Neuron (in vitro differentiated cells): ENCODE data around the gene TRAPPC5.

Source experiments
- H2AFZ ChIP-seq: one replicate; pipeline ENCODE4 v1.6.1; 2013; ENCODE audit warnings: low read depth, mild to moderate bottlenecking, inconsistent platforms, low read length, moderate library complexity
- H3K27me3 ChIP-seq: one replicate; pipeline ENCODE4 v1.6.1; 2013; ENCODE audit warnings: low read length; ENCODE audit not compliant: insufficient read depth
- H3K36me3 ChIP-seq: one replicate; pipeline ENCODE4 v1.6.1; 2013; ENCODE audit warnings: low read length; ENCODE audit not compliant: insufficient read depth
- H3K4me1 ChIP-seq: one replicate; pipeline ENCODE4 v1.6.1; 2013; ENCODE audit warnings: low read length; ENCODE audit not compliant: insufficient read depth
- H3K4me3 ChIP-seq: 2 replicates; pipeline ENCODE4 v1.5.1; 2013; ENCODE audit warnings: mild to moderate bottlenecking, low read length, moderate library complexity
- H3K9me3 ChIP-seq: one replicate; pipeline ENCODE4 v1.6.1; 2013; ENCODE audit warnings: low read length

TRAPPC5 gene

DNA sequence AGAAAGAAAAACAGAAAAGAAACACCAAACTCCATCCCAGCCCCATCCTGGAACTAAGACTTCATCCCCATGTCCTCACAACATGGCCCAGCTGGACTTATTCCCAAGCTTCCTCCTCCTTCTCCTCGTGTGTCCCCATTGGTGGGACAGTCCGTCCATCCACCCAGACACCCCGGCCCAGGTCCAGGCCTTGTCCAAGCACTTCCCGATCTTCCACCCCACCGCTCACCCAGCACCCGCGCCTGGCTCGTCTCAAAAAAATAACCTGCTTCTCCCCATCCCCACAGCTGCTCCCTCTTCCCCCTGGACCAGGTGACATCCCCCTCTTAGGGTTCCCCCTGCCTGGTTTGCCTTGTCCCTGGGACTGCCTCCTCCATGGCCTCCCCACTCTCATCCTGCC, 22.7 kb downstream of the TRAPPC5 start:
- Histone ChIP-seq H3K9me3 (peaks cover 1% of the 10 kb centered on the region), H3K4me3 (no peak overlapping the region), H3K27me3 (peaks cover 4% of the 10 kb centered on the region), H3K4me1 (no peaks in the 10 kb centered on the region), H2AFZ (no peak overlapping the region), H3K36me3 (no peaks in the 10 kb centered on the region)

- Histone ChIP-seq H3K4me1 (no peaks in the 10 kb centered on the region), H3K4me3 (no peak overlapping the region), H3K27me3 (peaks cover 4% of the 10 kb centered on the region), H2AFZ (no peak overlapping the region), H3K36me3 (no peaks in the 10 kb centered on the region), H3K9me3 (peaks cover 1% of the 10 kb centered on the region)
These were observed 23.8 kb downstream of the TRAPPC5 start for GRCh38 chr19:7704280-7705060.

- H3K27me3 ChIP-seq, result peaks cover 4% of the 10 kb centered on the region
- no peaks in the 10 kb centered on the region for H3K36me3 ChIP-seq
- no peak overlapping the region for H3K4me3 ChIP-seq
- H3K9me3 ChIP-seq, result peaks cover 1% of the 10 kb centered on the region
- no peak overlapping the region for H2AFZ ChIP-seq
- H3K4me1 ChIP-seq, result no peaks in the 10 kb centered on the region
These were observed 25.0 kb downstream of the TRAPPC5 start for GRCh38 chr19:7705387-7706187.

GRCh38 chr19:7706188-7706954, 25.7 kb downstream of the TRAPPC5 start:
- no peaks in the 10 kb centered on the region for H3K36me3 ChIP-seq
- H3K4me1 ChIP-seq, result no peaks in the 10 kb centered on the region
- no peak overlapping the region for H3K4me3 ChIP-seq
- peaks cover 1% of the 10 kb centered on the region for H3K9me3 ChIP-seq
- no peak overlapping the region for H2AFZ ChIP-seq
- H3K27me3 ChIP-seq, result peaks cover 4% of the 10 kb centered on the region

DNA sequence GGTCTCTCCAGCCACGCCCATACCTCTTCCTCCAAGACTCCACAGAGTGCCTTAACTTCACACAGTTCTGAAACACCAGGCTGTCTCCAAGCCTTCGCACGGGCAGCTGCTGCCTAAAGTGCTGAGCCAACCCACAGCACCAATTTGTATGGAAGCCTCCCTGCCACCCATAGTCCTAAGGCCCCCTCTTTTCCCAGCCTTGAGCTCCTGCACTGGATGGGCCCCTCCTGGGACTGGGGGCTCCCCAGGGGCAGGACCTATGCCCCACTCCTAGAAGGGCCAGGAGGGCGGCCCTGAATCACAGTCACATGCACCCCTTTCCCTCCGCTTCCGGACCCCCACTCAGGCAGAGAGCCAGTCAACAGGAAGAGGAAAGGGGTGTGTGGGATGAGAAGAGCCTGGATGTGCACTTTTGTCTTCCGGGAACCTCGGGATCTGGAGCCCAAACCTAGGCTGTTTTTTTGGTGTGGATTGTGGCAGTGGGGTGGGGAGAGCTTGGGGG, 26.4 kb downstream of the TRAPPC5 start:
- no peaks in the 10 kb centered on the region for H3K36me3 ChIP-seq
- H3K4me3 ChIP-seq, result no peak overlapping the region

DNA sequence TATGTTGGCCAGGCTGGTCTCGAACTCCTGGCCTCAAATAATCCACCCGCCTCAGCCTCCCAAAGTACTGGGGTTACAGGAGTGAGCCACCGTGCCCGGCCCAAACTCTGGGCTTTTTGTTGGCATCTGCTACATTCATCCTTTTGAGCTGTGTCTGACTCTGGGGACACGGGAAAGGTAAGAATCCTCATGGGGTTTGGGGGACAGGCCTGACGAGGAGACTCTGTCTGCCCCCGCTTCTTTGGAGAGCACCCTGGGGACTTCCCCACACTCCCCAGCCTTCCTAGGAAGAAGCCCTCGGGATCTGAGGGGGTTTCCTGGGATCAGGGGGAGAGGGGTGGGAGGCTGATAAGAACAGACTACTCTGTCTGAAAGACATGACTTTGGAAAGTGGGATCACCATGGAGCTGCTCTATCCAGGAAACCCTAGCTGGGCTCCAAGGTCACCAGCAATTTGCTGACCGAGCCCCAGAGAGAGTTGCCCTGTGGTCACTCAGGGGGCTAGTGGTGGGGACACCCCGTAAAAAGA, 29.4 kb downstream of the TRAPPC5 start:
- no peak overlapping the region for H3K4me3 ChIP-seq
- no peaks in the 10 kb centered on the region for H3K4me1 ChIP-seq
- peaks cover 4% of the 10 kb centered on the region for H3K27me3 ChIP-seq
- no peaks in the 10 kb centered on the region for H3K36me3 ChIP-seq
- H2AFZ ChIP-seq, result no peak overlapping the region
- H3K9me3 ChIP-seq, result no peaks in the 10 kb centered on the region

More for the DNA sequence above, 26.4 kb downstream of the TRAPPC5 start:
- H3K27me3 ChIP-seq, result peaks cover 4% of the 10 kb centered on the region
- H2AFZ ChIP-seq, result no peak overlapping the region
- peaks cover 1% of the 10 kb centered on the region for H3K9me3 ChIP-seq
- no peaks in the 10 kb centered on the region for H3K4me1 ChIP-seq

DNA sequence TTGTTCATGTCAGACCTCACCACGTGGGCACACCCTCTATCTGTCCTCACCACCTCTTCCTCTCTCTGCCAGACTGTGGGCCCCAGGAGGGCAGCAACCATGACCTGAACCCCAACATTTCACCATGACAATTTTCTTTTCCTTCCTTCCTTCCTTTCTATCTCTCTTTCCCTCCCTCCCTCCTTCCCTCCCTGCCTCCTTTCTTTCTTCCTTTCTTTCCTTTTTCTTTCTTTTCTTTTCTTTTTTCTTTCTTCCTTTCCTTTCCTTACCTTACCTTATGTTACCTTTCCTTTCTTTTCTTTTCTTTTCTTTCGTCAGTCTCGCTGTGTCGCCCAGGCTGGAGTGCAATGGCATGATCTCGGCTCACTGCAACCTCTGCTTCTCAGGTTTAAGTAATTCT, 30.0 kb downstream of the TRAPPC5 start:
- Histone ChIP-seq H3K9me3 (no peaks in the 10 kb centered on the region), H3K36me3 (no peaks in the 10 kb centered on the region), H3K4me3 (no peak overlapping the region), H3K4me1 (no peaks in the 10 kb centered on the region), H2AFZ (no peak overlapping the region), H3K27me3 (peaks cover 4% of the 10 kb centered on the region)

GRCh38 chr19:7715671-7716070, 35.0 kb downstream of the TRAPPC5 start:
- no peaks in the 10 kb centered on the region for H3K27me3 ChIP-seq
- peaks cover 1% of the 10 kb centered on the region for H3K9me3 ChIP-seq
- no peak overlapping the region for H3K4me3 ChIP-seq
- no peaks in the 10 kb centered on the region for H3K4me1 ChIP-seq
- H3K36me3 ChIP-seq, result no peaks in the 10 kb centered on the region
- H2AFZ ChIP-seq, result no peak overlapping the region

GRCh38 chr19:7716762-7717161, 36.1 kb downstream of the TRAPPC5 start:
- no peaks in the 10 kb centered on the region for H3K36me3 ChIP-seq
- H2AFZ ChIP-seq, result no peak overlapping the region
- peaks cover 1% of the 10 kb centered on the region for H3K9me3 ChIP-seq
- no peak overlapping the region for H3K4me3 ChIP-seq
- H3K4me1 ChIP-seq, result no peaks in the 10 kb centered on the region
- H3K27me3 ChIP-seq, result no peaks in the 10 kb centered on the region

DNA sequence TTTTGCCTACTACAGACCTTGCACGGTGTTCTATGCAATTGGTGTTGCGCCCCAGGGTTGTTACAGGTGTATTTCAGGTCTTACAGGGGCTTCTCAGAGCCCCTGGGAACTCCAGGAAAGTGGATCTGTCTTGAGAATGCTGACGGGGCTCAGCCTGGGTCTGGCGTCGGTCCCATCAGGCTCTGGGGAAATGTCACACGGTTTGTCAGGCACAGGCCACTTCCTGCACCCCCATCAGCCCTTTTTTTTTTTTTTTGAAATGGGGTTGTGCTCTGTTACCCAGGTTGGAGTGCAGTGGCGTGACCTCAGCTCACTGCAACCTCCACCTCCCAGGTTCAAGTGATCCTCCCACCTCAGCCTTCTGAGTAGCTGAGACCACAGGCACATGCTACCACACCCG, 38.0 kb downstream of the TRAPPC5 start:
- no peaks in the 10 kb centered on the region for H3K4me1 ChIP-seq
- H3K36me3 ChIP-seq, result no peaks in the 10 kb centered on the region
- H3K9me3 ChIP-seq, result peaks cover 1% of the 10 kb centered on the region
- no peak overlapping the region for H2AFZ ChIP-seq
- H3K27me3 ChIP-seq, result peaks cover 4% of the 10 kb centered on the region
- H3K4me3 ChIP-seq, result no peak overlapping the region

DNA sequence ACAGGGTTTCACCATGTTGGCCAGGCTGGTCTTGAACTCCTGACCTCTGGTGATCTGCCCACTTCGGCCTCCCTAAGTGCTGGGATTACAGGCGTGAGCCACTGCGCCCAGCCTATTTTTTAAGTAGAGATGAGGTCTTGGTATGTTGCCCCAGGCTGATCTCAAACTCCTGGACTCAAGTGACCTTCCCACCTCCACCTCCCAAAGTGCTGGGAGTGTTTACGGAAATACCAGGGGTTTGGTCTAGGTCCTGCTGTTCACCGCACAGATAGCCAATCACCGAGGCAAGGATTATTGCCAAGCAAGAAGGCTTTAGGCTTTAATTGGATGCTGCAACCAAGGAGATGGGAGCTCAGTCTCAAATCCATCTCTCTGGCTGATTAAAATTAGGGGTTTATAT, 39.7 kb downstream of the TRAPPC5 start:
- peaks cover 1% of the 10 kb centered on the region for H3K9me3 ChIP-seq
- H3K4me3 ChIP-seq, result no peak overlapping the region
- no peaks in the 10 kb centered on the region for H3K36me3 ChIP-seq
- no peak overlapping the region for H2AFZ ChIP-seq
- no peaks in the 10 kb centered on the region for H3K4me1 ChIP-seq
- peaks cover 4% of the 10 kb centered on the region for H3K27me3 ChIP-seq

- Histone ChIP-seq H3K27me3 (peaks cover 7% of the 10 kb centered on the region), H3K4me3 (no peak overlapping the region), H3K36me3 (no peaks in the 10 kb centered on the region), H3K4me1 (no peaks in the 10 kb centered on the region), H2AFZ (no peak overlapping the region), H3K9me3 (no peaks in the 10 kb centered on the region)
These were observed 41.6 kb downstream of the TRAPPC5 start for GRCh38 chr19:7722231-7722651.
